NT2/D1 (cell line): Measurements from ENCODE around the gene CAPN9.

Experiments used
- SUZ12 ChIP-seq: IDR thresholded peaks from 2 replicates; pipeline ENCODE4 v1.6.1; 2011; ENCODE audit not compliant: insufficient read length, insufficient read depth; ENCODE audit errors: extremely low read depth
- YY1 ChIP-seq: IDR thresholded peaks from 2 replicates; pipeline ENCODE4 v1.6.1; 2011; ENCODE audit not compliant: insufficient read length, insufficient read depth
- ZNF274 ChIP-seq: IDR thresholded peaks from 2 replicates; pipeline ENCODE4 v1.6.1; 2011; ENCODE audit warnings: mild to moderate bottlenecking, low read depth, low read length

DNA sequence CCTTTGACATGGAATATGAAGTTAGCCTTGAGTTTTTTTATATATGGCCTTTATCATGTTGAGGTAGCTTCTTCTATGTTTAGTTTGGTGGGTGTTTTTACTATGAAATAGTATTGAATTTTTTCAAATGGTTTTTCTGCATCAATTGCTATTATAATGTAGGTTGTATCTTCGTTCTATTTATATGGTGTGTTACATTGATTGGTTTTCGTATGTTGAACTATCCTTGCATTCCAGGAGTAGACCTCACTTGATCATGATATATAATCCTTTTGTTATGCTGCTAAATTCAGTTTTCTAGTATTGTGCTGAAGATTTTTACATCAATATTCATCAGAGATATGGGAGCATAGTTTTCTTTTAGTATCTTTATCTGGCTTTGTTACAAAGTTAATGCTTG, 65.4 kb downstream of the CAPN9 start:
- TF ChIP-seq YY1 (no peak), ZNF274 (no peak), SUZ12 (no peak)
